OCI-LY3 (cell line): ENCODE data around the gene PSMC3.

Experiments
- EZH2phosphoT487 ChIP-seq: fragments of 200-600 bp; shearing (Covaris generic); IDR thresholded peaks from 2 replicates; pipeline ENCODE4 v1.6.1; 2018; ENCODE audit warnings: antibody characterized with exemption, mixed run types, low read depth
- TF ChIP-seq, protein P1 (sequence below): fragments of 200-600, 300-600 bp; sonication (generic); IDR thresholded peaks from 2 replicates; pipeline ENCODE4 v1.5.1; 2014; ENCODE audit warnings: antibody characterized with exemption, low read length, low read depth

DNA sequence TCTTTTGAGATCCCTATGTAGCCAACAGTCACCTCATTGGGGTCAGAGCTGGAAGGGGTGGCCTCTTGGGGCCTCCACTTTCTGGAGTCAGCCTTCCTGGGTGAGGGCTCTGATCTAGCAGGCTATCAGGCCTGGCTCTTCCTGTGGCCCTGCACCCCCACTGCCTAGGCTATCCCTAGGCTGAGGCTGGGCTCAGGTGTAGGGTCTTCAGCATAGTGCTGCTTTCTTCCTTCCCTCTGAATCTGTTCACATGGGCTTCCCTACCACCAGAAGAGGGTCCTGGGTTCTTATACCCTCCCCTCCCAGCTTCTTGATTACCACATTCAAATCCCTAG lies 47.4 kb downstream of the PSMC3 start:
- TF ChIP-seq, protein P1, sequence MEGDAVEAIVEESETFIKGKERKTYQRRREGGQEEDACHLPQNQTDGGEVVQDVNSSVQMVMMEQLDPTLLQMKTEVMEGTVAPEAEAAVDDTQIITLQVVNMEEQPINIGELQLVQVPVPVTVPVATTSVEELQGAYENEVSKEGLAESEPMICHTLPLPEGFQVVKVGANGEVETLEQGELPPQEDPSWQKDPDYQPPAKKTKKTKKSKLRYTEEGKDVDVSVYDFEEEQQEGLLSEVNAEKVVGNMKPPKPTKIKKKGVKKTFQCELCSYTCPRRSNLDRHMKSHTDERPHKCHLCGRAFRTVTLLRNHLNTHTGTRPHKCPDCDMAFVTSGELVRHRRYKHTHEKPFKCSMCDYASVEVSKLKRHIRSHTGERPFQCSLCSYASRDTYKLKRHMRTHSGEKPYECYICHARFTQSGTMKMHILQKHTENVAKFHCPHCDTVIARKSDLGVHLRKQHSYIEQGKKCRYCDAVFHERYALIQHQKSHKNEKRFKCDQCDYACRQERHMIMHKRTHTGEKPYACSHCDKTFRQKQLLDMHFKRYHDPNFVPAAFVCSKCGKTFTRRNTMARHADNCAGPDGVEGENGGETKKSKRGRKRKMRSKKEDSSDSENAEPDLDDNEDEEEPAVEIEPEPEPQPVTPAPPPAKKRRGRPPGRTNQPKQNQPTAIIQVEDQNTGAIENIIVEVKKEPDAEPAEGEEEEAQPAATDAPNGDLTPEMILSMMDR = no peak
- TF ChIP-seq EZH2phosphoT487 = no peak
